Activated CD4-positive, CD25-positive, alpha-beta regulatory T cell treated with anti-CD3 and anti-CD28 coated beads, Interleukin-2, amount 50 U/mL, for 16 hours (primary cell): Measurements from ENCODE around the gene DSTYK.

ENCODE experiments used
- DNase-seq: peaks from one replicate; pipeline ENCODE4 v3.0.0-alpha.2; 2020; ENCODE audit warnings: low read depth, low spot score

The DSTYK gene

GRCh38 chr1:205211169-205211838 lies at the start of gene DSTYK:
Gene DSTYK, minus strand, starts transcription at chr1:205211702. Its CDS starts 167 bp downstream, at chr1:205211535.
- peak; percentile 76 for DNase-seq

- DNase-seq: no peak
Observed at GRCh38 chr1:205259998-205260397, 48.5 kb upstream of the DSTYK start.

- DNase-seq: no peak
Observed at GRCh38 chr1:205259324-205259832, 47.9 kb upstream of the DSTYK start.

- DNase-seq: no peak
Observed at GRCh38 chr1:205258719-205259118, 47.2 kb upstream of the DSTYK start.

GRCh38 chr1:205258261-205258691 lies 46.8 kb upstream of the DSTYK start:
- no peak for DNase-seq

GRCh38 chr1:205257735-205258134 lies 46.2 kb upstream of the DSTYK start:
- DNase-seq: no peak

- no peak for DNase-seq
Observed at GRCh38 chr1:205256951-205257625, 45.6 kb upstream of the DSTYK start.

- DNase-seq: peak; percentile 64
Observed at GRCh38 chr1:205255941-205256780, 44.7 kb upstream of the DSTYK start.

GRCh38 chr1:205251576-205251975 lies 40.1 kb upstream of the DSTYK start:
- DNase-seq: no peak

GRCh38 chr1:205250699-205251098 lies 39.2 kb upstream of the DSTYK start:
- no peak for DNase-seq

- DNase-seq: no peak
Observed at GRCh38 chr1:205249651-205250050, 38.1 kb upstream of the DSTYK start.

GRCh38 chr1:205248793-205249601 lies 37.5 kb upstream of the DSTYK start:
- no peak for DNase-seq

- no peak for DNase-seq
Observed at GRCh38 chr1:205247130-205247921, 35.8 kb upstream of the DSTYK start.

- DNase-seq: no peak
Observed at GRCh38 chr1:205246351-205247119, 35.0 kb upstream of the DSTYK start.

GRCh38 chr1:205245096-205245495 lies 33.6 kb upstream of the DSTYK start:
- no peak for DNase-seq

GRCh38 chr1:205244384-205244783 lies 32.9 kb upstream of the DSTYK start:
- no peak for DNase-seq

GRCh38 chr1:205243350-205244191 lies 32.1 kb upstream of the DSTYK start:
- DNase-seq: no peak

GRCh38 chr1:205241366-205242030 lies 30.0 kb upstream of the DSTYK start:
- no peak for DNase-seq
